ENCODE measurements around the gene SH3PXD2A. TPM values are rescaled to one million over a fixed set of nuclear protein-coding genes. Genes with fewer than 3 reads are reported as not detected.

SH3PXD2A gene
- total RNA-seq, 1 experiment from 2014 or later, result 6.3 TPM

- POLR2A ChIA-PET, result interaction anchor here (0.5 to 1.6 kb wide), 7 partner anchors 12 to 1051 kb away, joined by 3 to 7 read pairs (median 4); partner anchors contain the start of gene WBP1L
- intact Hi-C loops (cut with micrococcal nuclease; ENCODE audit: unreplicated experiment), result loop anchor here (1.0 to 2.0 kb wide), 9 partner anchors 9 to 95 kb away; partner anchors contain the start of gene SH3PXD2A
- BruUV-seq (replicated peaks), result no TSS peak
- no peaks in the 10 kb centered on the region for H3K36me3 Mint-ChIP-seq (ENCODE audit: insufficient read depth, unreplicated experiment)
- TF ChIP-seq CTCF (IDR thresholded peaks at IDR 0.05; ENCODE audit: insufficient read depth in 1 of 2, low read depth in 1 of 2, low read length in 1 of 2, severe bottlenecking in 1 of 2, unreplicated experiment in 1 of 2), result no peak
- H3K27me3 ChIP-seq (replicated peaks; ENCODE audit: control insufficient read depth, insufficient read depth, low read length), result no peaks in the 10 kb centered on the region
- CTCF ChIA-PET, result interaction anchor here (0.7 to 2.2 kb wide), 8 partner anchors 14 to 83 kb away, joined by 3 to 12 read pairs (median 4); partner anchors contain the start of gene SH3PXD2A
- H3K27me3 Mint-ChIP-seq (ENCODE audit: insufficient read depth, unreplicated experiment), result no peaks in the 10 kb centered on the region
- no peak overlapping the region for H3K4me3 ChIP-seq (ENCODE audit: low read depth, low read length)
- peaks cover 32% of the 10 kb centered on the region for H3K4me1 Mint-ChIP-seq (ENCODE audit: low read depth, unreplicated experiment)
- H3K27ac Mint-ChIP-seq (ENCODE audit: unreplicated experiment), result peak overlapping the region; percentile 90
- H3K36me3 ChIP-seq (ENCODE audit: control insufficient read depth, insufficient read depth, low read length), result peaks cover 4% of the 10 kb centered on the region; the same call in 1 of the 2 replicates
- no peak for DNase-seq
- no peaks in the 10 kb centered on the region for H3K9me3 Mint-ChIP-seq (ENCODE audit: unreplicated experiment)
- H3K4me3 Mint-ChIP-seq (ENCODE audit: unreplicated experiment), result peak overlapping the region; percentile 62
- H3K9me3 ChIP-seq, result no peaks in the 10 kb centered on the region
- peaks cover 51% of the 10 kb centered on the region for H3K4me1 ChIP-seq
Observed at GRCh38 chr10:103794996-103795395, 60.4 kb downstream of the SH3PXD2A start.

- Histone ChIP-seq H3K27me3 (replicated peaks; ENCODE audit: control insufficient read depth, insufficient read depth, low read length) (no peaks in the 10 kb centered on the region), H3K9me3 (no peaks in the 10 kb centered on the region), H3K4me1 (peaks cover 49% of the 10 kb centered on the region), H3K4me3 (ENCODE audit: low read depth, low read length) (0 out of 2 replicates have a peak overlapping the region, but pooled peaks have one; percentile 1), H3K36me3 (ENCODE audit: control insufficient read depth, insufficient read depth, low read length) (peaks cover 4% of the 10 kb centered on the region; the same call in 1 of the 2 replicates)
- ChIA-PET CTCF (interaction anchor here (0.6 to 2.2 kb wide), 13 partner anchors 13 to 834 kb away, joined by 3 to 12 read pairs (median 4); partner anchors contain the start of gene SH3PXD2A), POLR2A (interaction anchor here (0.5 to 1.6 kb wide), 10 partner anchors 11 to 1051 kb away, joined by 3 to 7 read pairs (median 4); partner anchors contain the start of gene WBP1L)
- DNase-seq, result peak; percentile 94 to 97
- Mint-ChIP-seq H3K4me3 (ENCODE audit: unreplicated experiment) (peak overlapping the region; percentile 62), H3K9me3 (ENCODE audit: unreplicated experiment) (no peaks in the 10 kb centered on the region), H3K4me1 (ENCODE audit: low read depth, unreplicated experiment) (peaks cover 31% of the 10 kb centered on the region), H3K27me3 (ENCODE audit: insufficient read depth, unreplicated experiment) (no peaks in the 10 kb centered on the region), H3K27ac (ENCODE audit: unreplicated experiment) (peak overlapping the region; percentile 90), H3K36me3 (ENCODE audit: insufficient read depth, unreplicated experiment) (no peaks in the 10 kb centered on the region)
- no peak for TF ChIP-seq CTCF (IDR thresholded peaks at IDR 0.05; ENCODE audit: insufficient read depth in 1 of 2, low read depth in 1 of 2, low read length in 1 of 2, severe bottlenecking in 1 of 2, unreplicated experiment in 1 of 2)
- intact Hi-C loops (cut with micrococcal nuclease; ENCODE audit: unreplicated experiment), result loop anchor here (1.0 to 2.0 kb wide), 9 partner anchors 10 to 96 kb away; partner anchors contain the start of gene SH3PXD2A
- BruUV-seq (replicated peaks), result no TSS peak
Observed at GRCh38 chr10:103793920-103794883, 61.2 kb downstream of the SH3PXD2A start.

GRCh38 chr10:103793429-103793828, 61.9 kb downstream of the SH3PXD2A start:
- peak in 1 of 2 experiments; percentile 25 for DNase-seq
- Mint-ChIP-seq H3K4me3 (ENCODE audit: unreplicated experiment) (peak overlapping the region; percentile 62), H3K36me3 (ENCODE audit: insufficient read depth, unreplicated experiment) (no peaks in the 10 kb centered on the region), H3K27ac (ENCODE audit: unreplicated experiment) (peak overlapping the region; percentile 90), H3K27me3 (ENCODE audit: insufficient read depth, unreplicated experiment) (no peaks in the 10 kb centered on the region), H3K4me1 (ENCODE audit: low read depth, unreplicated experiment) (peaks cover 30% of the 10 kb centered on the region), H3K9me3 (ENCODE audit: unreplicated experiment) (no peaks in the 10 kb centered on the region)
- no peaks in the 10 kb centered on the region for H3K9me3 ChIP-seq
- H3K4me1 ChIP-seq, result peaks cover 43% of the 10 kb centered on the region
- peak overlapping the region; percentile 1; the same call in 1 of the 2 replicates for H3K4me3 ChIP-seq (ENCODE audit: low read depth, low read length)
- no TSS peak for BruUV-seq (replicated peaks)
- POLR2A ChIA-PET, result interaction anchor here (0.6 to 1.6 kb wide), 6 partner anchors 12 to 76 kb away, joined by 3 to 7 read pairs (median 4); no protein-coding TSS in a partner anchor
- H3K36me3 ChIP-seq (ENCODE audit: control insufficient read depth, insufficient read depth, low read length), result peaks cover 4% of the 10 kb centered on the region; the same call in 1 of the 2 replicates
- TF ChIP-seq CTCF (IDR thresholded peaks at IDR 0.05; ENCODE audit: insufficient read depth in 1 of 2, low read depth in 1 of 2, low read length in 1 of 2, severe bottlenecking in 1 of 2, unreplicated experiment in 1 of 2), result no peak
- intact Hi-C loops (cut with micrococcal nuclease; ENCODE audit: unreplicated experiment), result no loop called here
- no peaks in the 10 kb centered on the region for H3K27me3 ChIP-seq (replicated peaks; ENCODE audit: control insufficient read depth, insufficient read depth, low read length)
- CTCF ChIA-PET, result interaction anchor here (0.6 to 2.2 kb wide), 6 partner anchors 12 to 833 kb away, joined by 3 to 12 read pairs (median 5); partner anchors contain the start of gene SH3PXD2A

Measured in Caco-2 (cell line).